ENCODE data around the gene CROCC2. TPM values are rescaled to one million over a fixed set of nuclear protein-coding genes. Genes with fewer than 3 reads are reported as not detected.
A peak's percentile ranks its signal among the peaks of the same experiment; 100 is the strongest.

Gene CROCC2
- total RNA-seq, 1 donor from 2014 or later, result not detected

GRCh38 chr2:240890691-240891090 lies 15.4 kb upstream of the CROCC2 start:
- Histone ChIP-seq H3K4me3 (ENCODE audit: low read depth, low read length) (no peak overlapping the region), H3K27me3 (ENCODE audit: control insufficient read depth, insufficient read depth, low read length) (no peaks in the 10 kb centered on the region), H3K36me3 (ENCODE audit: control insufficient read depth, insufficient read depth, low read length) (no peaks in the 10 kb centered on the region)
- FAIRE-seq (no peak), DNase-seq (ENCODE audit: low read depth) (no peak)
- no peak for TF ChIP-seq CTCF (IDR thresholded peaks at IDR 0.05; ENCODE audit: insufficient read depth, low read length, severe bottlenecking)

GRCh38 chr2:240891492-240892340 lies 14.4 kb upstream of the CROCC2 start:
- no peak for DNase-seq (ENCODE audit: low read depth)
- FAIRE-seq, result no peak
- Histone ChIP-seq H3K27me3 (ENCODE audit: control insufficient read depth, insufficient read depth, low read length) (no peaks in the 10 kb centered on the region), H3K4me3 (ENCODE audit: low read depth, low read length) (no peak overlapping the region), H3K36me3 (ENCODE audit: control insufficient read depth, insufficient read depth, low read length) (no peaks in the 10 kb centered on the region)
- no peak for TF ChIP-seq CTCF (IDR thresholded peaks at IDR 0.05; ENCODE audit: insufficient read depth, low read length, severe bottlenecking)

GRCh38 chr2:240892356-240892755 lies 13.8 kb upstream of the CROCC2 start:
- DNase-seq (ENCODE audit: low read depth) (no peak), FAIRE-seq (no peak)
- no peaks in the 10 kb centered on the region for H3K27me3 ChIP-seq (ENCODE audit: control insufficient read depth, insufficient read depth, low read length)
- H3K4me3 ChIP-seq (ENCODE audit: low read depth, low read length), result no peak overlapping the region
- no peaks in the 10 kb centered on the region for H3K36me3 ChIP-seq (ENCODE audit: control insufficient read depth, insufficient read depth, low read length)
- no peak for TF ChIP-seq CTCF (IDR thresholded peaks at IDR 0.05; ENCODE audit: insufficient read depth, low read length, severe bottlenecking)

- FAIRE-seq, result no peak
- Histone ChIP-seq H3K4me3 (ENCODE audit: low read depth, low read length) (no peak overlapping the region), H3K36me3 (ENCODE audit: control insufficient read depth, insufficient read depth, low read length) (no peaks in the 10 kb centered on the region), H3K27me3 (ENCODE audit: control insufficient read depth, insufficient read depth, low read length) (no peaks in the 10 kb centered on the region)
- no peak for DNase-seq (ENCODE audit: low read depth)
- no peak for TF ChIP-seq CTCF (IDR thresholded peaks at IDR 0.05; ENCODE audit: insufficient read depth, low read length, severe bottlenecking)
Observed at GRCh38 chr2:240892925-240893324, 13.2 kb upstream of the CROCC2 start.

GRCh38 chr2:240893363-240893844 lies 12.7 kb upstream of the CROCC2 start:
- Histone ChIP-seq H3K36me3 (ENCODE audit: control insufficient read depth, insufficient read depth, low read length) (no peaks in the 10 kb centered on the region), H3K4me3 (ENCODE audit: low read depth, low read length) (no peak overlapping the region), H3K27me3 (ENCODE audit: control insufficient read depth, insufficient read depth, low read length) (no peaks in the 10 kb centered on the region)
- DNase-seq (ENCODE audit: low read depth), result peak; percentile 75
- no peak for FAIRE-seq
- TF ChIP-seq CTCF (IDR thresholded peaks at IDR 0.05; ENCODE audit: insufficient read depth, low read length, severe bottlenecking), result peak; percentile 39
